Cerebellar cortex (tissue), 1 donor: ENCODE data around the gene MSI2.

Source experiments
- DNase-seq: peaks from one replicate; pipeline ENCODE4 v3.0.0-alpha.2; 2015; ENCODE audit warnings: low spot score

Gene MSI2

DNA sequence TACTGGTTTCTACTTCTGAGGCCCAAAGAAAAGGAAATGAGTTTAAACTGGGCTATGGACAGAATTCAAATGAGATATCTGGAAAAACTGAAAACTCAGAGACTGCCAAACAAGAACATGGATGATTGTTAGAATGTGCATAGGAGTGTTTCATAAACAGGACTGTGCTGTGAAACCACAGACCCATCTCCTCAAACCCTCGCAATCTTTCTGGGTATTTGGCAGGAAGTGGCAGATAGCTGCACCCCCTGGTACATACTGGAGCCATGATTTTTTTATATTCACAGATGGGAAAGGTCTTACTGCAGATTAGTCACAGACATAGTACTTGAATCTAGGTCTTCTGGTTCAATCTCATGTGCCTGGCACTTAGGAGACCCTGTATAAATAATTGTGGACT is 343.8 kb downstream of the MSI2 start:
- no peak for DNase-seq

- no peak for DNase-seq
These were observed 344.9 kb downstream of the MSI2 start for GRCh38 chr17:57601143-57601735.

DNA sequence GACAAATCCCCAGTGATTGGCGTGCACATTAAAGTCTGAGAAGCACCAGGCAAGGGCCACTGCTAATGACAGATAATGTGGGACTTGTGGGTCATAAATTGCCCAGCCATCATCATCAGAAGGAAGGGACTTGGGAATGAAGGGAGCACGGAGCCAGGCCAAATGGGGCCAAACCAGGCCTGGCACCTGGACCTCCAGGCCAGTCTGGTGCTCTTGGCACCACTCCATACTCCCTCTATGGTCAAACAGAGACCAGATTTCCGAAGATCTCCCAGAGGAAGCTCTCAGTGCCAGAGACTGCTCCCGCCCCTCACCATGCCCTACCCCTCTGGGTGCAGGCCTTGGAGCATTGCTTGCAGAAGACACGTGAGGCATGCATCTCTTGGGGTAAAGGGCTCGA is 346.6 kb downstream of the MSI2 start:
- peak; percentile 49 for DNase-seq

GRCh38 chr17:57603546-57603945 is 347.2 kb downstream of the MSI2 start:
- no peak for DNase-seq

DNA sequence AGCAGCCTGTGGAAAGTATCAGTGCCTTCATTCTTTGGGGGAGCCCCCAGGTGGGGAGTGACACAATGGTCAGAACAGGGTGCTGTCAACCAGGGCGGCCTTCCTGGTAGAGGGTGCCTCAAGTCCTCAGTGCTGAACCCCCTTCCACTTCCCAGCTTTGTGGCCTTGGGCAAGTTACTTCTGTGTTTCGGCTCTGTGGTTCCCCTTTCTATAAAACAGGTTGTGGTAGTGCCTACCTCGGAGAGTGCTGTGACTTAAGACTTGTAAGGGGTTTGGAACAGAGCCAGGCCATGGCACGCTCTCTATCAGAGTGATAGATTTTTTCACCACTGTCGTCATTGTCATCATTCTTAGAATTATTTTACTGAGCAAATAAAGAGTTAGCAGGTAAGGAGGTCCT is 347.7 kb downstream of the MSI2 start:
- DNase-seq: no peak

GRCh38 chr17:57604771-57605674 is 348.7 kb downstream of the MSI2 start:
- no peak for DNase-seq

DNA sequence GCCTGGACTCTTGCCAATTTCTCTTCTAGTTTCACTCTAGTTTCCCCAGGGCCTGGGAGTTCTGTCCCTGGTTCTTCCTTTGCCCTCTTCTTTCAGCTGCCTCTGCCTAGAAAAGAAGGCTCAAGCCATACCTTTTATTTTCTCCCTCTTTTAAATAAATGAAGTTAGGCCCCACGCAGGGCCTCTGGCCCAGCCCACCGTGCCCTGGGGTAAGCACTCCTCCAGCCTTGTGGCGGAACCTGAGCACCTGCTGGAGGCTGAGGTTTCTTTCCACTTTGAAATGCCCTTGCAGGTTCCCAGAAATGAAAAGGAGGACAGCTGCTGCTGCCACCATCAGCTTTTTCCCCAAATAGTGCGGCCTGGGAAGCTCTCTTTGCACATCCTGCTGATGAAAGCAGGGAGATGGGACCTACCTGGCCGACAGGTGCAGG is 349.4 kb downstream of the MSI2 start:
- DNase-seq: no peak

GRCh38 chr17:57606111-57606875 is 350.0 kb downstream of the MSI2 start:
- no peak for DNase-seq

- DNase-seq: no peak
These were observed 351.3 kb downstream of the MSI2 start for GRCh38 chr17:57607553-57608120.

- no peak for DNase-seq
These were observed 352.2 kb downstream of the MSI2 start for GRCh38 chr17:57608369-57609124.

- DNase-seq: peak; percentile 34
These were observed 353.0 kb downstream of the MSI2 start for GRCh38 chr17:57609125-57609877.

- no peak for DNase-seq
These were observed 353.6 kb downstream of the MSI2 start for GRCh38 chr17:57609878-57610270.

GRCh38 chr17:57612202-57613071 is 356.1 kb downstream of the MSI2 start:
- peak; percentile 40 for DNase-seq

GRCh38 chr17:57614742-57615141 is 358.4 kb downstream of the MSI2 start:
- no peak for DNase-seq

DNA sequence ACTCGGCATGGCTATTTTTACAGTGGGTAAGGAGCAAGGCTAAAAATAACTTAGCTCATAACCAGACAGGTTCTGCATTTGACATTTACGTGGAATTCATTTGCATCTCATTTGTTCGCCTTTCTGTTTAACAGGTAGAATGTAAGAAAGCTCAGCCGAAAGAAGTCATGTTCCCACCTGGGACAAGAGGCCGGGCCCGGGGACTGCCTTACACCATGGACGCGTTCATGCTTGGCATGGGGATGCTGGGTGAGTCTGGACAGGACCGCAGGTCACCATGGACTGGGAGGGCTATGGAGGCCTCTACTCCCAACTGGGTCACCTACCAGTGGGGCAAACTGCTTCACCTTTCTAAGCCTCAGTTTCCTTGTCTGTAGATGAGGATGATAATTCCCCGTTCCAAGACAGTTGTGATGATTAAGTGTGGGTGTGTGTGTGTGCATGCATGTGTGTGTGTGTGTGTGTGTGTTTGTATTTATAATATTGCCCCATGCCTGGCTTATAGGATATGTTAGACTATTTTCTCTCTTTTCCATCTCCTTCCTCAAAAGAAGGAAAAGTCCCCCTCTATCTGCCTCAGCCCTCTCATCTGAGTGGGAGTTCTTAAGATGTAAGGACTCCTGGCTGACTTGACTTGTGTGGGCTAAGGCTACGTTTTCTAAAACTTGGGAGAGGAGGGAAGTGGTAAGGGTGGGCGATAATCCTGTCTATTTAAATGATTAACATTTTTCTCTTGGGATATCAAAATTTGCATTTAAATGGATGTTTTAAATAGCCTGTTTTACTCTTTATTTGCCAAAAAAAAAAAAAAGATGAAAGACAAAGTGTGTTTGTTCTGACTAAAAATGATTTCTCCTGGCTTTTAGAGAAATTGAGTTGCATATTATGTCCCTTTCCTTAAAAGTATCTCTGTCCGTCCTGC is 359.8 kb downstream of the MSI2 start:
- DNase-seq: no peak

DNA sequence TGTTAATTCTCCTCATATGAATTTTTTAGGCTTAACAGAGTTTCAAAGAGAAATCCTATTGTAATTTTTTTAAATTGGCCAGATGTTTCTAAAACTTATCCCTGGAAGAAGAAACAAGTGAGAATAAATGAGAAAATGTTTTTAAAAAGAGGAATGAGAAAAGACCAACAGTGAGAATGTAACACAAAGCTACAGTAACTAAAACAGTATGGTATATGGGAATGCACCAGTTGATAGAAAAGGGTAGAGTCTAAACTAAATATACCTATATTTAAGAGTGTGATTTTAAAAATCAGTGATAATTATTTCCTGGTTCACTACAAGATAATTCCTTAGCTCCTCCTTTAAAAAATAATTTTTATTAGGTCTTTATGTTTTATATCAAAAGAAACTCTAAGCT is 360.9 kb downstream of the MSI2 start:
- DNase-seq: no peak

DNA sequence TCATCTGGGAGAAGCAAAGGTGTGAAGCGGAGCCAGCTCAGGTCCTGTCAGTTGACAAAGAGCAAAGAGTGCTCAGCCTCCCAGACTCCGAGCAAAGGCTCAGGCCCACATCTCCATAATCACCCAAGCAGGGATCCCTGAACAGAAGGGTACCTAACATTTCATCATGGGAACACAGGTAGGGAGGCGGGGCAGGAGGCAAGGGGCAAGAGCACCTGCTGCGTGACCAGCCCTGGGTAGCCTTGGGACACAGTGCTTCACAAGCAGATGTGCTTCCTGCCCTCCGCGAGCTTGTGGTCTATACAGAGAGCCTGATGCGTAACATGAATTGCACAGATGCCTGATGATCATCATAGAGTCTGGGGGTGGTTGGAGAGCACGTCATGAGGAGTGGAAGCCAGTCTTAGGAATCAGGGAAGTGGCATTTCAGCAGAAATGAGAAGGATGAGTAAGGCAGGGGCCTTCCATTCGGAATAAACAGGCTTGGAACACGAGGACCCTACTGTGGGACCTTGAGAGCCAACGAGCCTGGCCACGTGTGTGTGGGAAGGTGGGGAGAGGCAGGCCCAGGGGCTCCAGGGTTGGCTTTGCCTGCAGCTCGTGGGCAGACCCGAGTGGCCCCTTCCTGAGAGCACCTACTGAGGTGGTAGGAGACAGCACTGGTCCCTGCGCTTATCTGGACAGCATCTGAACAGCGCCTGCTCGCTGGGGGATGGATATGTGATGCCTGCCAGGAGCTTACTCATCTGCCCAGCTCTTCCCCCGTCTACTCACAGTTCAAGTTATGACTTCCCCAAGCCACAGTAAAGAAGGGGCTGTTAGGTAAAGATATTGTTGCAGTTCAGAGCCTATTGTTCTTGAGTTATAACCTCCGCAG is 363.0 kb downstream of the MSI2 start:
- no peak for DNase-seq

DNA sequence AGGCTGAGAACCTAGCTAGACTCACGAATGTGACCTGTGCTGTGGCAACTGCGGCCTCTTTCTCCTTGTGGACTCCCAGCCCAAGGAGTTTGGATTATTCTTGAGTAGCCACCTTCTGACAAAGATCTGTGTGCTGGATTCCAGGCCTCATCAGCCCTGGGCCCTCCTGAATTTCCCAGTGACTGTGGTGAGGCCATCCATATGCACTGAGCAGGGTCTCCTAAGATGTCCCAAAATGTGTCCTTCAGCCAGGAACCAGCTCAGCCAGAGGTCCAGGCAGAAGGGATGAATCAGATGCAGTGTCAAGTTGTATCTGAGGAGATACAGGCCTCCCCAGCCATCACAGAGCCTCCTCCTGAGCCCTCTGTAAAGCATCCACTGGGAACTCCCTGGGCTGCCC is 364.3 kb downstream of the MSI2 start:
- no peak for DNase-seq
